Neutrophil (primary cell): ENCODE results near the gene BMP8B.
"Not testable (repeated sequence)": the region's sequence is repeated elsewhere in the genome, so short reads cannot be mapped to it uniquely, and the experiment has no call there.

ENCODE experiments used
- H3K27ac ChIP-seq: fragments of 200-600 bp; sonication (generic); 2 replicates; pipeline ENCODE4 v1.5.1; 2016; ENCODE audit warnings: mild to moderate bottlenecking, moderate library complexity
- H3K27me3 ChIP-seq: fragments of 200-600 bp; sonication (generic); 2 replicates; pipeline ENCODE4 v1.6.0; 2016; ENCODE audit warnings: mild to moderate bottlenecking
- H3K36me3 ChIP-seq: fragments of 200-600 bp; sonication (generic); 2 replicates; pipeline ENCODE4 v1.5.1; 2017
- H3K4me1 ChIP-seq, 2 experiments: fragments of 200-600 bp in 1 of 2; sonication (generic) in 1 of 2; 1 replicate in 1 of 2; 2 replicates in 1 of 2; pipeline versions ENCODE4 v1.5.1 to v1.6.1; 2013 to 2016; ENCODE audit warnings: low read depth in 1 of 2, low read length in 1 of 2, mild to moderate bottlenecking in 1 of 2, moderate library complexity in 1 of 2; ENCODE audit not compliant: control insufficient read depth in 1 of 2, insufficient read depth in 1 of 2
- H3K4me3 ChIP-seq, 2 experiments: fragments of 200-600 bp in 1 of 2; sonication (generic) in 1 of 2; 1 replicate in 1 of 2; 2 replicates in 1 of 2; pipeline ENCODE4 v1.5.1; 2013 to 2016; ENCODE audit warnings: low read depth in 1 of 2, low read length in 1 of 2, mild to moderate bottlenecking in 1 of 2, moderate library complexity in 1 of 2
- H3K9me3 ChIP-seq: fragments of 200-600 bp; sonication (generic); 2 replicates; pipeline ENCODE4 v1.5.1; 2016
- CTCF ChIP-seq: fragments of 200-600 bp; sonication (generic); IDR thresholded peaks from 2 replicates; pipeline ENCODE4 v1.5.1; 2016; ENCODE audit warnings: antibody characterized with exemption

BMP8B gene

DNA sequence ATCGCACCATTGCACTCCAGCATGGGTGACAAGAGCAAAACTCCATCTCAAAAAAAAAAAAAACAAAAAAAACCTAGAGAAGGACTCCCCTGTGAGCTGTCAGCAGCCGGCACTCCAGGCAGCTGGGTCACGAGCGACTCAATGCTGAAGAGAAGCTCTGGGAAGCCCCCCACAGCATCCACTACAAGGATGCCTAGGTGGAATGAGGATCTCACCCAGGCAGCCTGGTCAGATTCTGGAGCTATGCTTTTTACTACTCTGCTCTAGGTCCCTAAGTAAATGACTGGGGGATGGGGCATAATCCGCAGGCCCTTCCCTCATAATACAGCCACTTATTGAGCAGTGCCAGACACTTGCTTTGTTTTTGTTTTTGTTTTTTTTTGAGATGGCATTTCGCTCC is 6.6 kb downstream of the BMP8B start:
- Histone ChIP-seq H3K9me3 (no peaks in the 10 kb centered on the region), H3K36me3 (no peaks in the 10 kb centered on the region), H3K4me1 (no peaks in the 10 kb centered on the region), H3K27me3 (peaks cover 15% of the 10 kb centered on the region), H3K4me3 (no peak overlapping the region), H3K27ac (no peak overlapping the region)
- no peak for TF ChIP-seq CTCF

DNA sequence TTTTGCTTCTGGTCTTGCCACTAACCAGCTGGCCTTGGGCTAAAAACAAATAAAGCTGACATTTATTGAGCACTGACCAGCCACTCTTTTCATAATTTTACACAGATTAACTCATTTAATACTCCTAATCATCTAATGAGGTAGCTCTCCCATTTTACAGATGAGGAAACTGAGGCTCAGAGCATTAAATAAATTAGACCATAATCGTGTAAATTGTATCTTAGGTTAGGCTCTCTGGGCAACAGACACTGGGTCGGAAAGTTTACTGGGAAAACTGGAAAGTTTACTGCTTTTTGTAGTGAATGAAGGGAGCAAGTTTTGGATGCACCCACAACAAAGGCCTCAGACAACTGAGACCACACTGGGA is 7.3 kb downstream of the BMP8B start:
- Histone ChIP-seq H3K9me3 (no peaks in the 10 kb centered on the region), H3K4me3 (no peak overlapping the region), H3K4me1 (no peaks in the 10 kb centered on the region), H3K27ac (no peak overlapping the region), H3K36me3 (no peaks in the 10 kb centered on the region), H3K27me3 (peaks cover 8% of the 10 kb centered on the region)
- TF ChIP-seq CTCF = no peak

DNA sequence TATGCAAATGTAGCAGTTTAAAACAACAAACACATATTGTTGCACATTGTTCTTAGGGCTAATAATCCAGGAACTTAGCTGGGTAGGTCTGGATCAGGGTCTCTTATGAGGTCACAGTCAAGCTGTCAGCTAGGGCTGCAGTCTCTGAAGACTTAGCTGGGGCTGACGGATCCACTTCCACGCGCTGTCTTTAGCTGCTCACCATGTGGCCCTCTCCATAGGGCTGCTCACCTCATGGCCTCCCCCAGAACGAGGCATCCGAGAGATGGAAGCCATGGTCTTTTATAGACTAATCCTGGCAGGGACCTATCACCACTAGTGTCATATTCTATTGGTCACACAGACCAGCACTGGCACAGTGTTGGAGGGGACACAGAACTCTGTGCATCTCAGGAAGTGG is 8.8 kb downstream of the BMP8B start:
- no peaks in the 10 kb centered on the region for H3K36me3 ChIP-seq

GRCh38 chr1:39779137-39779536 is 9.5 kb downstream of the BMP8B start:
- H3K4me1 ChIP-seq = no peaks in the 10 kb centered on the region
- TF ChIP-seq CTCF = no peak
- no peak overlapping the region for H3K4me3 ChIP-seq
- no peaks in the 10 kb centered on the region for H3K36me3 ChIP-seq
- no peaks in the 10 kb centered on the region for H3K9me3 ChIP-seq
- H3K27ac ChIP-seq = no peak overlapping the region
- peaks cover 9% of the 10 kb centered on the region for H3K27me3 ChIP-seq

More for the DNA sequence above, 8.8 kb downstream of the BMP8B start:
- Histone ChIP-seq H3K4me3 (no peak overlapping the region), H3K4me1 (no peaks in the 10 kb centered on the region), H3K9me3 (no peaks in the 10 kb centered on the region), H3K27me3 (peaks cover 9% of the 10 kb centered on the region), H3K27ac (no peak overlapping the region)
- TF ChIP-seq CTCF = no peak

DNA sequence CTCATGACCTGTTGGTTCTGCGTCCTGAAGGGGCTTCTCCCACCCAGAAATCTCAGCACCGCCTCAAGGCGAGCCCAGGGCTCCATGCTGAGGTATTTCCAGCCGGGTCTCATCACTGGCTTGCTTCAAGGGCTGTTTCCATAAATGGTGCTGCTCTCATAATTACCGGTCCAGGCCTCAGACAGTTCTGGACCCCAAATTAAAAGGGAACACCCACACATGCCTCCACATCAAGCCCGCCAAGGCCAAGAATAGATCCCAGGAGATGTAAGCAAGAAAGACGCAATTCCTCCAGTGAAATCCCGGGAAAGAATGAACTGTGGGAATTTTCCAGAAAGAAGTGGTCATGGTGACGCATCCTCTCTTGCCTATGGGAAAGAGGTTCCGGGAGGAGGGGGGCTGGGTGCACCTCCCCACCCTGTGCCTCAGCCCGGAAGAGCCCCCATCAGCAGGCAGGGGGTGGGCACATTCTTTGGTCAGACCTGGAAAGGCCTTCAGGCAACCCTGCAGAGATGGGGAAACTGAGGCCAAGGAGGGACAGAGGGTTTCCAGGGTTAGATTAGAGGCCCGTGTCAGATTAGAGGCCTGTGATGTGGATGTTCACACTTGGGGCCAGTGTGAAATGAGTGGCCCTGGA is 10.1 kb downstream of the BMP8B start:
- H3K4me1 ChIP-seq, H3K27ac ChIP-seq, H3K9me3 ChIP-seq, H3K4me3 ChIP-seq, H3K27me3 ChIP-seq, H3K36me3 ChIP-seq: not testable (repeated sequence)

GRCh38 chr1:39777896-39778295 is 10.8 kb downstream of the BMP8B start:
- H3K4me3 ChIP-seq, H3K27me3 ChIP-seq, H3K36me3 ChIP-seq, H3K4me1 ChIP-seq, H3K9me3 ChIP-seq, H3K27ac ChIP-seq: not testable (repeated sequence)

DNA sequence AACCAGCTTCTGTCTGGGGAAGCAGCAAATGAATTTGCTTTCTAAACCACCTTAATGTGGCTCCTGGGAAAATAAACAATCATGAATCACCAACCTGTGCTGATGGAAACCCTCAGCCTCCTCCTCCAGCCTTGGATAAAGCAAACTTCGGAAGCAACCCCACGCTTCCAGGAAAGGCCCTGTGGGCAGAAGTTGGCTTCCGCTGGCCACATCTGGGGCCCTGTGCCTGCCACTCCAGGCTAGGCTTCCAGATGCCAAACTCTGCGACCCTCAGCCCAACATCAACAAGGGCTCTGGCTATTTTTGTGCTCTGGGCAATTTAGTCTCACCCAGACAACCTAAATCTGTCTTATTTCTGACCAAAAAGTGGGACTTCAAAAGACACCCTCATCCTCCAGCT is 11.4 kb downstream of the BMP8B start:
- Histone ChIP-seq H3K27ac (no peak overlapping the region), H3K9me3 (no peaks in the 10 kb centered on the region), H3K36me3 (no peaks in the 10 kb centered on the region), H3K4me3 (no peak overlapping the region), H3K27me3 (peaks cover 3% of the 10 kb centered on the region), H3K4me1 (no peaks in the 10 kb centered on the region)
- no peak for TF ChIP-seq CTCF
